Stomach (tissue), 4 donors: ENCODE results near the gene ZNF497.

Experiments used
- EP300 ChIP-seq: sonication (generic); formaldehyde crosslinking; IDR thresholded peaks from one replicate; pipeline ENCODE4 v1.6.1; 2017; ENCODE audit warnings: antibody characterized with exemption
- POLR2A ChIP-seq, 4 donors: fragments of 450-650 bp; IDR thresholded peaks; one replicate each; pipeline ENCODE4 v1.6.1; 2016; ENCODE audit warnings: antibody characterized with exemption in 4 of 4, control low read depth in 2 of 4, mild to moderate bottlenecking in 1 of 4, moderate library complexity in 1 of 4
- POLR2AphosphoS5 ChIP-seq, 3 donors: sonication (generic); formaldehyde crosslinking; IDR thresholded peaks; one replicate each; pipeline ENCODE4 v1.6.1; 2016; ENCODE audit warnings: antibody characterized with exemption in 3 of 3
- TF ChIP-seq, protein P1 (sequence below), 7 experiments: fragments of 450-650 bp in 4 of 7; fragments of 200-600 bp in 3 of 7; sonication (generic) in 3 of 7; IDR thresholded peaks; one replicate each; pipeline ENCODE4 v1.5.1; 2016 to 2019; ENCODE audit warnings: antibody characterized with exemption in 7 of 7, control low read depth in 2 of 7, mild to moderate bottlenecking in 1 of 7

DNA sequence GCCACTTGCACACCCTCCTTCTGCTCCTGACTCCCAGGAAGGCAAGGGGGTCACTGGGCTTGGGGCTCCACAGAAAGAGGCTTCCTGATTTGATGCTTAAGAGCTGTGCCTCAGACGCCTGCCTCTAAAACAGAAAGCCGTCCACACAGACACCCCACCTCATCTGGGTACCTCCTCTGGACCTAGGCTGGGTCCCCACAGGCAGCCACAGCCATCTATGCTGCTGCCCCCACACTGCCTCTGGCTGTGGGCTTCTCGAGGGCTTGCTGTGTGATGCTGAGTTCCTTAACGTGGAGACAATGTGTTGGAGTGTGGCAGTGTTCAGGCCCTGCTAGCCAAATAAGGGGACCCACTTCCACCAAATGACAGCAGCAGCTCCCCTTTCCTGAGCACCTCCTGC lies 44.3 kb downstream of the ZNF497 start:
- TF ChIP-seq POLR2AphosphoS5 (IDR thresholded peaks at IDR 0.05), result no peak
- TF ChIP-seq, protein P1, sequence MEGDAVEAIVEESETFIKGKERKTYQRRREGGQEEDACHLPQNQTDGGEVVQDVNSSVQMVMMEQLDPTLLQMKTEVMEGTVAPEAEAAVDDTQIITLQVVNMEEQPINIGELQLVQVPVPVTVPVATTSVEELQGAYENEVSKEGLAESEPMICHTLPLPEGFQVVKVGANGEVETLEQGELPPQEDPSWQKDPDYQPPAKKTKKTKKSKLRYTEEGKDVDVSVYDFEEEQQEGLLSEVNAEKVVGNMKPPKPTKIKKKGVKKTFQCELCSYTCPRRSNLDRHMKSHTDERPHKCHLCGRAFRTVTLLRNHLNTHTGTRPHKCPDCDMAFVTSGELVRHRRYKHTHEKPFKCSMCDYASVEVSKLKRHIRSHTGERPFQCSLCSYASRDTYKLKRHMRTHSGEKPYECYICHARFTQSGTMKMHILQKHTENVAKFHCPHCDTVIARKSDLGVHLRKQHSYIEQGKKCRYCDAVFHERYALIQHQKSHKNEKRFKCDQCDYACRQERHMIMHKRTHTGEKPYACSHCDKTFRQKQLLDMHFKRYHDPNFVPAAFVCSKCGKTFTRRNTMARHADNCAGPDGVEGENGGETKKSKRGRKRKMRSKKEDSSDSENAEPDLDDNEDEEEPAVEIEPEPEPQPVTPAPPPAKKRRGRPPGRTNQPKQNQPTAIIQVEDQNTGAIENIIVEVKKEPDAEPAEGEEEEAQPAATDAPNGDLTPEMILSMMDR (IDR thresholded peaks at IDR 0.05), result no peak
- TF ChIP-seq POLR2A (IDR thresholded peaks at IDR 0.05), result no peak
- TF ChIP-seq EP300, result no peak
